ENCODE data around the gene LCN12.

Gene LCN12

GRCh38 chr9:136945333-136946227, 6.5 kb upstream of the LCN12 start:
- DNase-seq = no peak

DNA sequence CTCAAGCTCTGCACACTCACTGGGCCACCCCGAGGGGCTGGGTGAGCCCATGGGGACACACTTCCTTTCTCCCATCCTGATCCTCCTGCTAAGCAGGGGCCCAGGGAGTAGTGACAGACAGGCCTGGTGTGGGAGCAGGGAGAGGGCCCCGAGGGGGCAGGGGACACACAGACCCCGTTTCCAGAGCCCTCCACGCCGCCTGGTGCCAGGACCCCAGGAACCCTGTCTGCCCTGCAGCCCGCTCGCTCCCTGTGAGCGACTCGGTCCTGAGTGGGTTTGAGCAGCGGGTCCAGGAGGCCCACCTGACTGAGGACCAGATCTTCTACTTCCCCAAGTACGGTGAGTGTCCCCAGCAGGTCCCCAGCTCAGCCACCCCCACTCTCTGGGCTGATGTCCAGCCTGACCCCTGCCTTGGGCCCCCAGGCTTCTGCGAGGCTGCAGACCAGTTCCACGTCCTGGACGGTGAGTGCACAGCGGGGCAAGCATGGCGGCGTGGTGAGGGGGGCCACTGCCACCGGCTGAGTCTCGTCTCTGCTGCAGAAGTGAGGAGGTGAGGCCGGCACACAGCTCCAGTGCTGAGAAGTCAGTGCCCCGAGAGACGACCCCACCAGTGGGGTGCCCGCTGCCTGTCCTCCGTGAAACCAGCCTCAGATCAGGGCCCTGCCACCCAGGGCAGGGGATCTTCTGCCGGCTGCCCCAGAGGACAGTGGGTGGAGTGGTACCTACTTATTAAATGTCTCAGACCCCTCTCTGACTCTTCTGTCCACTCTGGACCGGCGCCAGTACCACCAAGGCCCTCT, 5.6 kb upstream of the LCN12 start:
- DNase-seq = no peak

- DNase-seq = no peak
These were observed 4.8 kb upstream of the LCN12 start for GRCh38 chr9:136947028-136947891.

- DNase-seq = no peak
These were observed 4.0 kb upstream of the LCN12 start for GRCh38 chr9:136947955-136948510.

GRCh38 chr9:136949239-136949816, 2.7 kb upstream of the LCN12 start:
- no peak for DNase-seq

GRCh38 chr9:136949817-136950655, 2.0 kb upstream of the LCN12 start:
- DNase-seq = peak; percentile 96

- DNase-seq = no peak
These were observed 1.3 kb upstream of the LCN12 start for GRCh38 chr9:136950656-136951276.

DNA sequence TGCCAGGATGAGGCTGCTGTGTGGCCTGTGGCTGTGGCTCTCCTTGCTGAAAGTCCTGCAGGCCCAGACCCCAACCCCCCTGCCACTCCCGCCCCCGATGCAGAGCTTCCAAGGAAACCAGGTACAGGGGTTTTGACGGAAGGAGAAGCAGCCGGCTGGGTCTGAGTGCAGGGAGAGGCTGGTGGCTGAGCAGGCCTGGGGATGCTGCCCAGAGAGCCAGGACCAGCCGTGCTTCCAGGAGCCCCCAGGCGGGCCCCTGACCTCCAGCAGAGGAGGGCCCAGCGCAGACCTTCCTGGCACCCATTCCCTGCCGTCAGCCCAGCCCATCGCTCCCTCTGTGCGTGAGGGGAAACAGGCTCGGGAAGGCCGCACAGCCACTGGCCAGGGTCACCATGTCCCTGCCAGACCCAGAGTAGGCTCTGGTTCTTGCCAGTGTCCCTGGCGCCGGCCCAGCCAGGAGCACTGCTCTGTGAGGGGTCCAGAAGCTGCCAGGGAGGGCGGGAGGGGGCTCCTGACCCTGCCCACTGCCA, 313 bp downstream of the LCN12 start:
- no peak for DNase-seq

GRCh38 chr9:136952876-136953770, 1.1 kb downstream of the LCN12 start:
- DNase-seq = no peak

GRCh38 chr9:136953771-136954269, 1.7 kb downstream of the LCN12 start:
- no peak for DNase-seq

GRCh38 chr9:136954270-136955083, 2.4 kb downstream of the LCN12 start:
- DNase-seq = no peak

GRCh38 chr9:136955202-136955942, 3.3 kb downstream of the LCN12 start:
- DNase-seq = no peak

DNA sequence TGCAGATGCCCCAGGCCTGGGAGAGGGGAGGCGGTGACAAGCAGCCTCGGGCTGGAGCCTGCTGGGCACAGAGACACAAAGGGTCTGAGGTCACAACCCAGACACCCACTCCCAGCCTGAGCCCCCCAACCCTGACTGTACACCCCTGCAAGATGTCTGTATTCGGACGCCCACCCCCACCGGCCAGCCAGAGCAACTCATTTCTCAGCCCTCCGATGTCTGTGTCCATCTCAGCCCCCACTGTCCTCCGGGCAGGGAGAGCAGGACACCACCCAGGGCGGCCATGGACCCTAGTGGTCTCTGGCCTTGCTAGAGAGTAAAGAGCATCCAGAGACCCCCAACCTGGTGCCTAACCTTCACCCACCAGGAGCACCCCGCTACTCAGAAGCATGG, 3.9 kb downstream of the LCN12 start:
- no peak for DNase-seq

DNA sequence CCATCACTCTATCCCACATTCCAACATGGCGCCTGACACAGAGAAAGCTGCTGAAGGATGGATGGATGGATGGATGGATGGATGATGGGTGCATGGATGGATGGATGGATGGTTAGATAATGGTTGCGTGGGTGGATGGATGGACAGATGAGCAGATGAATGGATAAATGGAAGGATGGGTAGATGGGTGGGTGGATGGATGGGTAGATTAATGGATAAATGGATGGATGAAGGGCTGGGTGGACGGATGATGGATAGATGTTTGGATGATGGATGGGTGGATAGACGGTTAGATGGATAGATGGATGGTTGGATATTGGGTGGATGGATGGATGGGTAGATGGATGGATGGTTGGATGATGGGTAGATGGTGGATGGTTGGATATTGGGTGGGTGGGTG, 4.5 kb downstream of the LCN12 start:
- no peak for DNase-seq

- no peak for DNase-seq
These were observed 5.4 kb downstream of the LCN12 start for GRCh38 chr9:136957461-136957860.

DNA sequence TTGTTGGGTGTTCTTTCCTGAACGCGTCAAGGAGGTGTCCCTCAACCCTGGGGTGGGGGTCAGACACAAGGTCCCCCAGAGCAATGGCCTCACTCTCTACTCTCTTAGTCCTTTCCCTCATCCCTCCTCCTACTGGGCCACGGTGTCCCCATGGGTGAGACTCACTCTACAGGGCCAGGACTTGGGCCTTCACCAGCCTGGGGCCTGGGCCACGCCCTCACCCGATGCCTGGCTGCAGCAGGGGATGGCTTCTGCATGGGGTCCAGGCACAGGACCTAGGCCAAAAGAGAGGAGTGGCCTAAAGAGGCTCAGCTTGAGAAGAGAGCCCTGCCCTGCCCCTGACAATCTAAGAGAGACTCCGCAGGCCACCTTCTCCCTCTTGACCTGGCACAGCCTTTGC, 5.8 kb downstream of the LCN12 start:
- DNase-seq = no peak

DNA sequence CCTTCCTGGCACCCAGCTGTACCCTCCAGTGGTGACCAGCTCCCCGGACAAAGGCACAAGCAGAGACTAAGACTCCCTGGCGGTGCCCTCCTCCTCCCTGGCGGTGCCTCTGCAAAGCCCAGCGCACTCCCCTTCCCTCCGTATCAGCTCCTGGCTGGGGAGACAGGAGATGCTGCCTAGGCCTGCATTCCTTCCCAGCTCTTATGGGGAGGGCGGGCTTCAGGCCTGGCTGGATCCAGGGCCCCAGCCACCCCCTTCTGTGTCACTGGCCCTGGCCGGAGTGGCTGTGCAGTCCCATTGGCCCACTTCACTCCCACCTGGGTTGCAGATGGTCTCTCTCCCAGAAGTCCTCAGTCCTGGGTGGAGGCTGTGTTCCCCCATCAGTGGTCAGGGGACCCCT, 6.4 kb downstream of the LCN12 start:
- DNase-seq = no peak

Data from activated gamma-delta T cell (primary cell).